Measurements from ENCODE around the gene ERC2.

GRCh38 chr3:55595420-55595819, 872.8 kb downstream of the ERC2 start:
- TF ChIP-seq, protein P1, sequence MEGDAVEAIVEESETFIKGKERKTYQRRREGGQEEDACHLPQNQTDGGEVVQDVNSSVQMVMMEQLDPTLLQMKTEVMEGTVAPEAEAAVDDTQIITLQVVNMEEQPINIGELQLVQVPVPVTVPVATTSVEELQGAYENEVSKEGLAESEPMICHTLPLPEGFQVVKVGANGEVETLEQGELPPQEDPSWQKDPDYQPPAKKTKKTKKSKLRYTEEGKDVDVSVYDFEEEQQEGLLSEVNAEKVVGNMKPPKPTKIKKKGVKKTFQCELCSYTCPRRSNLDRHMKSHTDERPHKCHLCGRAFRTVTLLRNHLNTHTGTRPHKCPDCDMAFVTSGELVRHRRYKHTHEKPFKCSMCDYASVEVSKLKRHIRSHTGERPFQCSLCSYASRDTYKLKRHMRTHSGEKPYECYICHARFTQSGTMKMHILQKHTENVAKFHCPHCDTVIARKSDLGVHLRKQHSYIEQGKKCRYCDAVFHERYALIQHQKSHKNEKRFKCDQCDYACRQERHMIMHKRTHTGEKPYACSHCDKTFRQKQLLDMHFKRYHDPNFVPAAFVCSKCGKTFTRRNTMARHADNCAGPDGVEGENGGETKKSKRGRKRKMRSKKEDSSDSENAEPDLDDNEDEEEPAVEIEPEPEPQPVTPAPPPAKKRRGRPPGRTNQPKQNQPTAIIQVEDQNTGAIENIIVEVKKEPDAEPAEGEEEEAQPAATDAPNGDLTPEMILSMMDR (conservative IDR thresholded peaks at IDR 0.05 in 1 of 2, IDR thresholded peaks at IDR 0.05 in 1 of 2; ENCODE audit: extremely low read depth in 1 of 2, insufficient read depth in 1 of 2, low read depth in 1 of 2, low read length in 2 of 2): no peak
- no peak for TF ChIP-seq EZH2 (IDR thresholded peaks at IDR 0.05; ENCODE audit: borderline replicate concordance, low read length)

Measured in mammary epithelial cell (primary cell).